ENCODE data around the gene CAB39L. TPM values are rescaled to one million over a fixed set of nuclear protein-coding genes. Genes with fewer than 3 reads are reported as not detected.

CAB39L gene
- total and polyA plus RNA-seq, 2 of the 4 experiments (the other 2 are of a cell fraction): 8.5 to 16.7 TPM

DNA sequence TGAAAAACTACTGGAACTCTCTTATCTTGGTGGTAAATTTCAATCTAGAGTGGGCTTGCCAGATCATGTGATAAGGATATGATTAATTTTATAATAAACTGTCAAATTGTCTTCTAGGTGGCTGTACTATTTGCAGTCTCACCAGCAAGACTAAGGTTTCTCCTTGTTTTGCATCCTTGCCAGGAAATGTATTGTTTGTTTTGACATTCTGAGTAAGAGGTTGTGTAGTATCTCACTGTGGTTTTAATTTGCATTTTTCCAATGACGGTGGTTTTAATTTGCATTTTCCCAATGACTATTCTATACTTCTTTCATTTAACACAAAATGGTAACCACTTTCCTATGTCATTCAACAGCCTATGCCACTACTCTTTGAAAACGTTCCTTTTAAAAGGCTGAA is 2.0 kb downstream of the CAB39L start:
- Histone ChIP-seq H2BK120ac (ENCODE audit: low read depth, low read length) (no peak overlapping the region), H2BK15ac (ENCODE audit: low read depth, low read length) (no peak overlapping the region), H2AFZ (replicated peaks; ENCODE audit: low read length, poor library complexity) (no peak overlapping the region), H4K91ac (ENCODE audit: insufficient read depth, low read depth, low read length) (no peak overlapping the region), H3K18ac (ENCODE audit: low read depth, low read length) (no peak overlapping the region), H3K9me1 (ENCODE audit: insufficient read depth, low read length) (0 out of 2 replicates have a peak, but pooled peaks cover 4% of the 10 kb centered on the region), H3K27me3 (ENCODE audit: control insufficient read depth, insufficient read depth, low read length) (no peaks in the 10 kb centered on the region), H3K27ac (ENCODE audit: insufficient read depth, low read length) (no peak overlapping the region), H3K14ac (replicated peaks; ENCODE audit: low read depth, low read length) (no peak overlapping the region), H3K56ac (ENCODE audit: extremely low read depth, insufficient read depth, low read length) (no peak overlapping the region), H3K4ac (ENCODE audit: low read depth, low read length) (no peak overlapping the region), H4K20me1 (ENCODE audit: insufficient read depth, low read length) (no peaks in the 10 kb centered on the region), H4K5ac (ENCODE audit: low read depth, low read length) (no peak overlapping the region), H3K4me1 (ENCODE audit: control insufficient read depth, insufficient read depth, low read length) (no peaks in the 10 kb centered on the region), H3K36me3 (ENCODE audit: control insufficient read depth, insufficient read depth, low read length) (peaks cover 2% of the 10 kb centered on the region; the same call in 1 of the 2 replicates), H3K9me3 (ENCODE audit: control insufficient read depth, insufficient read depth, low read length) (no peaks in the 10 kb centered on the region), H3K4me3 (ENCODE audit: insufficient read depth, low read depth, low read length) (no peak overlapping the region), H2BK20ac (ENCODE audit: low read depth, low read length) (no peak overlapping the region), H2AK9ac (replicated peaks; ENCODE audit: low read depth, low read length, poor library complexity) (no peak overlapping the region), H3K9ac (ENCODE audit: low read depth, low read length) (no peak overlapping the region), H4K8ac (ENCODE audit: low read depth in 2 of 2, low read length in 2 of 2) (no peak overlapping the region), H3K23ac (ENCODE audit: low read depth, low read length) (no peak overlapping the region), H2AK5ac (ENCODE audit: low read depth, low read length) (no peak overlapping the region), H3K4me2 (ENCODE audit: low read depth, low read length) (no peak overlapping the region; the same call in 1 of the 2 replicates), H3K79me1 (ENCODE audit: low read depth in 1 of 2, low read length in 2 of 2) (peaks cover 28 to 45% of the 10 kb centered on the region in 2 experiments), H2BK5ac (ENCODE audit: low read depth, low read length, poor library complexity, severe bottlenecking) (no peak overlapping the region)
- CTCF ChIA-PET: no interaction called here
- ATAC-seq (ENCODE audit: low read depth): no peak
- dilution Hi-C loops (cut with HindIII; ENCODE audit: low sequenced_read_pairs, unreplicated experiment): no loop called here
- no peak for TF ChIP-seq FOS (IDR thresholded peaks at IDR 0.05; ENCODE audit: low read depth, low read length)
- TF ChIP-seq RAD21 (IDR thresholded peaks at IDR 0.05; ENCODE audit: low read length): no peak
- TF ChIP-seq MXI1 (IDR thresholded peaks at IDR 0.05; ENCODE audit: borderline replicate concordance, low read depth, low read length): no peak
- TF ChIP-seq RFX5 (IDR thresholded peaks at IDR 0.05; ENCODE audit: low read depth, low read length): no peak
- TF ChIP-seq, protein P1, sequence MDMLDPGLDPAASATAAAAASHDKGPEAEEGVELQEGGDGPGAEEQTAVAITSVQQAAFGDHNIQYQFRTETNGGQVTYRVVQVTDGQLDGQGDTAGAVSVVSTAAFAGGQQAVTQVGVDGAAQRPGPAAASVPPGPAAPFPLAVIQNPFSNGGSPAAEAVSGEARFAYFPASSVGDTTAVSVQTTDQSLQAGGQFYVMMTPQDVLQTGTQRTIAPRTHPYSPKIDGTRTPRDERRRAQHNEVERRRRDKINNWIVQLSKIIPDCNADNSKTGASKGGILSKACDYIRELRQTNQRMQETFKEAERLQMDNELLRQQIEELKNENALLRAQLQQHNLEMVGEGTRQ (IDR thresholded peaks at IDR 0.05; ENCODE audit: low read depth, low read length): no peak
- TF ChIP-seq BHLHE40 (IDR thresholded peaks at IDR 0.05; ENCODE audit: low read depth, low read length): no peak
- TF ChIP-seq CHD1 (IDR thresholded peaks at IDR 0.05; ENCODE audit: low read depth, low read length): no peak
- TF ChIP-seq SMC3 (IDR thresholded peaks at IDR 0.05; ENCODE audit: low read depth, low read length): no peak
- TF ChIP-seq RCOR1 (IDR thresholded peaks at IDR 0.05; ENCODE audit: insufficient replicate concordance, low read length): no peak
- POLR2A ChIA-PET (ENCODE audit: unreplicated experiment): no interaction called here
- in situ Hi-C loops (cut with MboI; ENCODE audit: low sequenced_read_pairs): loop anchor here (5.0 kb wide), 1 partner anchor 135 kb away; no protein-coding TSS in a partner anchor
- intact Hi-C loops (cut with micrococcal nuclease): loop anchor here (2.0 kb wide), 1 partner anchor 53 kb away; the partner anchor contains the start of gene PHF11
- BruUV-seq (replicated peaks): no TSS peak
- no CpG with 5 or more reads among the region's 2 CpGs for WGBS, 2 experiments (ENCODE audit: extremely low coverage in 2 of 2, insufficient read length in 1 of 2)
- peak; percentile 85 for DNase-seq
